ENCODE measurements around the gene CISD1. TPM values are rescaled to one million over a fixed set of nuclear protein-coding genes. Genes with fewer than 3 reads are reported as not detected.

Gene CISD1
- total RNA-seq, 1 experiment from 2014 or later, result 46.6 TPM

- TF ChIP-seq OVOL2 (CRISPR knock-in tag; IDR thresholded peaks at IDR 0.05; ENCODE audit: borderline replicate concordance), result no peak
- peak; percentile 95 for TF ChIP-seq NFE2L1 (CRISPR knock-in tag; IDR thresholded peaks at IDR 0.05)
- TF ChIP-seq ZNF219 (CRISPR knock-in tag; IDR thresholded peaks at IDR 0.05; ENCODE audit: borderline replicate concordance), result 0 out of 2 replicates have a peak, but pooled peaks have one; percentile 85
- TF ChIP-seq SP1 (CRISPR knock-in tag; conservative IDR thresholded peaks at IDR 0.05), result peak; percentile 90
- peak; percentile 95 for TF ChIP-seq IRF1 (CRISPR knock-in tag; IDR thresholded peaks at IDR 0.05)
- TF ChIP-seq ZNF532 (CRISPR knock-in tag; IDR thresholded peaks at IDR 0.05; ENCODE audit: borderline replicate concordance), result no peak
- peak; percentile 86; the same call in 1 of the 2 replicates for TF ChIP-seq TP53 (CRISPR knock-in tag; IDR thresholded peaks at IDR 0.05)
- peak; percentile 95 for TF ChIP-seq ZNF232 (CRISPR knock-in tag; IDR thresholded peaks at IDR 0.05)
- TF ChIP-seq MAX (CRISPR knock-in tag; IDR thresholded peaks at IDR 0.05), result peak; percentile 99
- TF ChIP-seq ZBTB21 (CRISPR knock-in tag; IDR thresholded peaks at IDR 0.05; ENCODE audit: borderline replicate concordance), result no peak
- TF ChIP-seq AFF4 (CRISPR knock-in tag; IDR thresholded peaks at IDR 0.05; ENCODE audit: borderline replicate concordance), result no peak
- TF ChIP-seq ATF3 (CRISPR knock-in tag; conservative IDR thresholded peaks at IDR 0.05), result peak; percentile 77
- no peak for TF ChIP-seq ERG (CRISPR knock-in tag; IDR thresholded peaks at IDR 0.05)
- peak; percentile 97 for TF ChIP-seq TEAD1 (CRISPR knock-in tag; IDR thresholded peaks at IDR 0.05)
- TF ChIP-seq FOXK1 (CRISPR knock-in tag; IDR thresholded peaks at IDR 0.05), result peak; percentile 94
- no peak for TF ChIP-seq ATF6 (CRISPR knock-in tag; IDR thresholded peaks at IDR 0.05)
- no peak for TF ChIP-seq NFATC4 (CRISPR knock-in tag; IDR thresholded peaks at IDR 0.05)
- TF ChIP-seq PRDM15 (CRISPR knock-in tag; IDR thresholded peaks at IDR 0.05), result peak; percentile 99
- TF ChIP-seq CREM (CRISPR knock-in tag; IDR thresholded peaks at IDR 0.05), result peak; percentile 88
- TF ChIP-seq CBFB (CRISPR knock-in tag; IDR thresholded peaks at IDR 0.05; ENCODE audit: low read depth), result no peak
Measured at GRCh38 chr10:58268946-58269781, at the start of gene CISD1 (continued).

All from WTC11 (cell line).